Calu3 (cell line): Measurements from ENCODE around the gene TCF3. TPM values are rescaled to one million over a fixed set of nuclear protein-coding genes. Genes with fewer than 3 reads are reported as not detected.

ENCODE experiments used
- BruUV-seq: library from RNA; stranded (reverse); fragments of 400-500 nt; replicated peaks from 2 replicates; lab custom pipeline; 2021; lab: Mats Ljungman, UMichigan
- CTCF ChIA-PET: fragments of 300-600 bp; sonication (Branson Sonifier 250); formaldehyde crosslinking; loops from one replicate; lab custom pipeline; 2022; ENCODE audit warnings: antibody characterized with exemption; lab: Charles Lee
- DNase-seq: peaks from one replicate; pipeline ENCODE4 v3.0.0; 2022
- H3K27ac Mint-ChIP-seq: one replicate; pipeline ENCODE4 v1.8.0; 2022; ENCODE audit warnings: mixed read lengths; ENCODE audit not compliant: unreplicated experiment
- H3K27me3 Mint-ChIP-seq: one replicate; pipeline ENCODE4 v1.8.0; 2022; ENCODE audit warnings: mixed read lengths; ENCODE audit not compliant: unreplicated experiment
- H3K36me3 Mint-ChIP-seq: one replicate; pipeline ENCODE4 v1.8.0; 2022; ENCODE audit warnings: mild to moderate bottlenecking, moderate library complexity, mixed read lengths; ENCODE audit not compliant: insufficient read depth, unreplicated experiment
- H3K4me1 Mint-ChIP-seq: one replicate; pipeline ENCODE4 v1.8.0; 2022; ENCODE audit warnings: mild to moderate bottlenecking, low read depth, mixed read lengths; ENCODE audit not compliant: unreplicated experiment
- H3K4me3 Mint-ChIP-seq: one replicate; pipeline ENCODE4 v1.8.0; 2022; ENCODE audit warnings: mild to moderate bottlenecking, low read depth, moderate library complexity, mixed read lengths; ENCODE audit not compliant: unreplicated experiment
- H3K9me3 Mint-ChIP-seq: one replicate; pipeline ENCODE4 v1.8.0; 2022; ENCODE audit warnings: low read depth, mixed read lengths; ENCODE audit not compliant: unreplicated experiment
- intact Hi-C: fragments of 100-400 bp; cut with micrococcal nuclease; formaldehyde crosslinking; loops from one replicate; pipeline ENCODE4 v1.10.0; 2022; ENCODE audit not compliant: unreplicated experiment
- total RNA-seq: library from RNA; stranded (reverse); gene quantifications from 2 replicates; pipeline ENCODE4 v1.2.3, GENCODE V29; 2022
- TF ChIP-seq, protein P1 (sequence below): fragments of 200-600 bp; IDR thresholded peaks from one replicate; pipeline ENCODE4 v1.8.0; 2022; ENCODE audit warnings: antibody characterized with exemption; ENCODE audit not compliant: unreplicated experiment

Gene TCF3
- total RNA-seq, 1 experiment from 2014 or later, result 102 TPM

DNA sequence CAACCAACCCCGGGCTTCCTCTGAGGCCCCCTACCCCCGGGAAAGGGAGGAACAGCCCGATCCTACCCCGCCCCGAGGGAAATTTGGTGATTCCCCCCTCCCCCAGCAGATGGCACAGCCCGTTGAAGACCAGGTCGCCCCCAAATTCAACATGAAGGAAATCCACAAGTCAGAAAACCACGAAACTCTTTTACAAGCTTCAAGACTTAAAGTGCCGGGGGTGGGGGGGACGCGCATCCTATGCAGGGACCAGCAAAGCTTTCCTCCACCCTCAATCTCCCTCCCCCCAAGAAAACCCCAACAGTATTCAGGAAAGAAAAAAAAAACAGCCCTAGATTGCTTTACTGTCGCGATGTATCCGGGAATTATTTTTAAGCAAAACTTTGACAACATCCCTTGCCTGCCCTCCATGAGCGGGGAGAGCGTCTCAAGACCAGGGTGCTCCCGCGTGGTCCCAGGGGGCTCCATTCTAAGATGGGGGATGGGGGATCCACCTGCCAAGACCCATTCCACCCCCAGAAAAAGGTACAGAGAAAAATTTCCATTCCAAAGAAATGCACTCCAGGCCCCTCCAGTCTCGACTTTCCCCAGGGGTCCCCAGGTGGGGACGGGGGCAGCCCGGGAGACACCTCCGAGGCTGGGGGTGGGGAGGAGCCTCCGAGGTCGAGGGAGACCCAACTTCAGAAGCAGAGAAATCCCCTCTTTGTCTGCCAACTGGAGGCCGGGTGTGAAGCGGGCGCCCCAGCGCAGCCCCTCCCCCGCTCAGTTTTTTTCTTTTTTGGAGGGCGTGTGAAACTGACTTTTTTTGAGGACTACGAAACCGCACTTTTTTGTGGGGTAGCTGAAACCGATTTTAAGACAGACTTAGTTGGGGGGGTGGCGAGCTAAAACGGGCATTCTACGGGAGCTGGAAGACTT lies 1.5 kb downstream of the TCF3 start:
- TF ChIP-seq, protein P1, sequence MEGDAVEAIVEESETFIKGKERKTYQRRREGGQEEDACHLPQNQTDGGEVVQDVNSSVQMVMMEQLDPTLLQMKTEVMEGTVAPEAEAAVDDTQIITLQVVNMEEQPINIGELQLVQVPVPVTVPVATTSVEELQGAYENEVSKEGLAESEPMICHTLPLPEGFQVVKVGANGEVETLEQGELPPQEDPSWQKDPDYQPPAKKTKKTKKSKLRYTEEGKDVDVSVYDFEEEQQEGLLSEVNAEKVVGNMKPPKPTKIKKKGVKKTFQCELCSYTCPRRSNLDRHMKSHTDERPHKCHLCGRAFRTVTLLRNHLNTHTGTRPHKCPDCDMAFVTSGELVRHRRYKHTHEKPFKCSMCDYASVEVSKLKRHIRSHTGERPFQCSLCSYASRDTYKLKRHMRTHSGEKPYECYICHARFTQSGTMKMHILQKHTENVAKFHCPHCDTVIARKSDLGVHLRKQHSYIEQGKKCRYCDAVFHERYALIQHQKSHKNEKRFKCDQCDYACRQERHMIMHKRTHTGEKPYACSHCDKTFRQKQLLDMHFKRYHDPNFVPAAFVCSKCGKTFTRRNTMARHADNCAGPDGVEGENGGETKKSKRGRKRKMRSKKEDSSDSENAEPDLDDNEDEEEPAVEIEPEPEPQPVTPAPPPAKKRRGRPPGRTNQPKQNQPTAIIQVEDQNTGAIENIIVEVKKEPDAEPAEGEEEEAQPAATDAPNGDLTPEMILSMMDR, result no peak
- BruUV-seq, result TSS peak; percentile 62
- CTCF ChIA-PET, result interaction anchor here (0.7 kb wide), 1 partner anchor 130 kb away, joined by 5 read pairs; no protein-coding TSS in a partner anchor
- H3K27me3 Mint-ChIP-seq, result no peaks in the 10 kb centered on the region
- H3K27ac Mint-ChIP-seq, result no peak overlapping the region
- DNase-seq, result no peak
- no peaks in the 10 kb centered on the region for H3K9me3 Mint-ChIP-seq
- peaks cover 28% of the 10 kb centered on the region for H3K36me3 Mint-ChIP-seq
- peak overlapping the region; percentile 56 for H3K4me3 Mint-ChIP-seq
- intact Hi-C loops, result no loop called here
- no peaks in the 10 kb centered on the region for H3K4me1 Mint-ChIP-seq

DNA sequence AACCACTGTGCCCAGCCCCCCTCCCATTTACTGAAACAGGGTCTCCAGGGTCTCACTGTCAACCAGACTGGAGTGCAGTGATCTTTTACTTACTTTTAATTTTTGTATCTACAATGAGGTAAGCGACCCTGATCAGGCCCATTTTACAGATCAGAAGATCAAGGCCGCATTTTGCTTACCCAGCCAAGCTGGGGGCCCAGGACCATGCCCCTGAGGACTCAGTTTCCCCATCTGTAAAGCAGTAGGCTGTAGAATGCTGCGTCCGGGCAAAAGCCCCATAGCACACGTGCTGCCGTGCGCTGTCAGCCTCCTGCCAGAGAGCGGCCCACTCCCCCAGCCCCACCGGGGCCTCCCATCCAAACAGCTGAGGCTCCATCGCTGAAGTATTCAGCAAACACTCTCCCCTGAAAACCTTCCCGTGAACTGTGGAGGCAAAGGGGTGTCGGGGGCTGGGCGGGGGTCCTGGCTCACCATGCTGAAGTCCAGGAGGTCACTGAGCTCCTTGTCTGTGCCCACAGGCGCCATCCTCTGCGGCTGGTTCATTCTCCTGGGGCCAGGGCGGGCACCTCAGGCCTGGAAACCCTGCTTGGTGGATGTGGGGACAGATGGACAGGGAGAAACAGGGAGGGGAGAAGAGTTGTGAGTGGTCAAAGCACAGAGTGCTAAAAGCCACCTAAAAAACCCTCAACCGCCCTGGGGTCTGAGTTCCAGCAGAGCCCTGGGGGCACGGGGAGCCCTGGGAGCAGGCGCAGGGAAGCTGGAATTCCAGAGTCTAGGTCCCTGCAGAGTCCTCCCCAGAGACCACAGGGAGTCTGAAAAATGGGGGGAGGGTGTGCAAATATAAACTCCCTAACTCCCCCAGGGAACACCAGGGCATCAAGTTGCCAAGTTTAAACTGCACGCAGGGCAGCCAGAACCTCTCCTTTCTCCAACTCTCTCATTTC lies 2.4 kb downstream of the TCF3 start:
- no peak overlapping the region for H3K27ac Mint-ChIP-seq
- TF ChIP-seq, protein P1, result no peak
- CTCF ChIA-PET, result no interaction called here
- no TSS peak for BruUV-seq
- no peak for DNase-seq
- H3K4me3 Mint-ChIP-seq, result peak overlapping the region; percentile 56
- no peaks in the 10 kb centered on the region for H3K4me1 Mint-ChIP-seq
- H3K27me3 Mint-ChIP-seq, result no peaks in the 10 kb centered on the region
- no peaks in the 10 kb centered on the region for H3K9me3 Mint-ChIP-seq
- intact Hi-C loops, result no loop called here
- peaks cover 37% of the 10 kb centered on the region for H3K36me3 Mint-ChIP-seq

DNA sequence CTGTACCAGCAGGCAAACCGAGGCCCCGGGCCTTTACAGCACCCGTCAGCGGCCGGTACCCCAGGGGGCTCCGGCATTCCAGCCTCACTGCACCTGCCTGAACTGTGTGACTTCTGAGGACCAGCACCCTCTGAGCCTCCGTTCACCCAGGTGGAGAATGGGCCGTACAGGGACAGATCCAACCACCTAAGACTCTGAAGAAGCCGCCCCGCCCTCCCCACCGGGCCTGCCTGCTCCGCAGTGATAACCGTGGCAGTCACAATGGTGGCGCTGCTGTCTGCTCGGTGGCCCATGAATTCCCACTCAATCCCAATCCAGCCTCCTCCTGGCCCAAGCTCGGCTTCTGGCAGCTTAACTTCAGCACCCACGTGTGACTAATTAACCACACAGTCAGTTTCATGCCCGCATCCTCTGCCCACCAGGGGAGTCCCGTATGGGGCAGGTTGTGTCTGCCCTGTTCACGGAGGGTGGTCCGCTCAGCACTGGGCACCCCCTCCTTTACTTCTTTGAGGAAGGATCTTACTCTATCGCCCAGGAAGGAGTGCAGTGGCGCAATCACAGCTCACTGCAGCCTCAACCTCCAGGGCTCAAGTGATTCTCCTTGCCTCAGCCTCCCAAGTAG lies 3.4 kb downstream of the TCF3 start:
- DNase-seq, result no peak
- CTCF ChIA-PET, result no interaction called here
- intact Hi-C loops, result no loop called here
- Mint-ChIP-seq H3K36me3 (peaks cover 38% of the 10 kb centered on the region), H3K27me3 (no peaks in the 10 kb centered on the region), H3K9me3 (no peaks in the 10 kb centered on the region), H3K4me3 (no peak overlapping the region), H3K27ac (no peak overlapping the region), H3K4me1 (no peaks in the 10 kb centered on the region)
- BruUV-seq, result no TSS peak
- TF ChIP-seq, protein P1, result no peak

DNA sequence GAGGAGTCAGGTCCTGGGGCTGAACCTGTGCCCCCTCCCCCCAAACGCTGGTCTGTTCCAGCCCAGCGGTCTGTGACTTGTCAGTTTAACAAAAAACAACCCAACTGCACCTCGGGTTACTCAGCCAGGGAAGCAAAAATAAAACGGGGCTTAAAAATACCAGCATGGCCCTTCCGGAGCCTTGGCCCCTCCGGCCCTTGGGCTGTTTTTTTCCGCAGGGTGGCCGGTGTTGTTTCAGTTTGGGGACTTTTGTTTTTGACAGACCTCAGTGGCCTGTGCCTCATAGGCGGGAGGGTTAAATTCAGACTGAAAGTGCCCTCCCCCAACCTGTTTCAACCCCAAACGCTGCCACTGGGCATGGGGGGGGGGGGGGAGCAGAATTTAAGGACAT lies 4.0 kb downstream of the TCF3 start:
- peaks cover 38% of the 10 kb centered on the region for H3K36me3 Mint-ChIP-seq
- H3K4me1 Mint-ChIP-seq, result no peaks in the 10 kb centered on the region
- intact Hi-C loops, result no loop called here
- no peak overlapping the region for H3K4me3 Mint-ChIP-seq
- no TSS peak for BruUV-seq
- no peak for DNase-seq
- CTCF ChIA-PET, result no interaction called here
- no peaks in the 10 kb centered on the region for H3K27me3 Mint-ChIP-seq
- TF ChIP-seq, protein P1, result no peak
- no peak overlapping the region for H3K27ac Mint-ChIP-seq
- H3K9me3 Mint-ChIP-seq, result no peaks in the 10 kb centered on the region
